Osteoblast (primary cell): ENCODE data around the gene CD44. TPM values are rescaled to one million over a fixed set of nuclear protein-coding genes. Genes with fewer than 3 reads are reported as not detected.

Experiments
- DNase-seq: peaks from one replicate; pipeline ENCODE4 v3.0.0; 2011; ENCODE audit warnings: low spot score, mixed read lengths; ENCODE audit not compliant: insufficient read length; ENCODE audit errors: missing footprints
- H2AFZ ChIP-seq: 2 replicates; pipeline ENCODE4 v1.6.0; 2011; ENCODE audit warnings: mild to moderate bottlenecking, low read length
- H3K27ac ChIP-seq: 2 replicates; pipeline ENCODE4 v1.5.1; 2011; ENCODE audit warnings: mild to moderate bottlenecking, low read depth, low read length, moderate library complexity
- H3K27me3 ChIP-seq: 2 replicates; pipeline ENCODE4 v1.6.0; 2012; ENCODE audit warnings: mild to moderate bottlenecking, control low read depth, inconsistent platforms, low read length, moderate library complexity; ENCODE audit not compliant: insufficient read depth
- H3K36me3 ChIP-seq: 2 replicates; pipeline ENCODE4 v1.5.1; 2011; ENCODE audit warnings: mild to moderate bottlenecking, low read length, control low read depth, moderate library complexity; ENCODE audit not compliant: insufficient read depth
- H3K4me1 ChIP-seq: 2 replicates; pipeline ENCODE4 v1.5.1; 2011; ENCODE audit warnings: mild to moderate bottlenecking, low read length, control low read depth, moderate library complexity; ENCODE audit not compliant: insufficient read depth
- H3K4me2 ChIP-seq: 2 replicates; pipeline ENCODE4 v1.6.0; 2011; ENCODE audit warnings: mild to moderate bottlenecking, low read length; ENCODE audit not compliant: insufficient read depth
- H3K4me3 ChIP-seq: fragments of 200-600 bp; sonication (generic); 3 replicates; pipeline ENCODE4 v1.5.1; 2012; ENCODE audit warnings: mild to moderate bottlenecking, low read length, inconsistent platforms; ENCODE audit not compliant: insufficient read depth
- H3K79me2 ChIP-seq: 2 replicates; pipeline ENCODE4 v1.6.0; 2012; ENCODE audit warnings: mild to moderate bottlenecking, low read length, control low read depth, inconsistent platforms; ENCODE audit not compliant: insufficient read depth
- H3K9me3 ChIP-seq: 2 replicates; pipeline ENCODE4 v1.5.1; 2011; ENCODE audit warnings: low read depth, low read length, control low read depth
- H4K20me1 ChIP-seq: 2 replicates; pipeline ENCODE4 v1.6.0; 2012; ENCODE audit warnings: mild to moderate bottlenecking, low read length, control low read depth; ENCODE audit not compliant: insufficient read depth
- CTCF ChIP-seq: IDR thresholded peaks from 2 replicates; pipeline ENCODE4 v1.5.1; 2011; ENCODE audit warnings: mild to moderate bottlenecking, low read depth, low read length, moderate library complexity; ENCODE audit errors: extremely low read depth
- total RNA-seq: library from RNA; depleted of rRNA; stranded (reverse); fragments of >200 nt; gene quantifications from 2 replicates; pipeline ENCODE4 v1.2.3, GENCODE V29; 2012

CD44 gene
- total RNA-seq, 1 donor = 238 TPM

GRCh38 chr11:35245786-35246185, 106.8 kb downstream of the CD44 start:
- Histone ChIP-seq H4K20me1 (no peaks in the 10 kb centered on the region), H3K4me3 (no peak overlapping the region), H3K4me2 (no peak overlapping the region), H3K36me3 (no peaks in the 10 kb centered on the region), H3K27me3 (no peaks in the 10 kb centered on the region), H2AFZ (no peak overlapping the region), H3K79me2 (no peaks in the 10 kb centered on the region), H3K9me3 (peaks cover 2% of the 10 kb centered on the region), H3K27ac (no peak overlapping the region), H3K4me1 (peaks cover 8% of the 10 kb centered on the region)
- DNase-seq = no peak
- no peak for TF ChIP-seq CTCF

- no peak for TF ChIP-seq CTCF
These were observed 107.8 kb downstream of the CD44 start for GRCh38 chr11:35246745-35247144.

GRCh38 chr11:35247428-35247827, 108.5 kb downstream of the CD44 start:
- no peak for TF ChIP-seq CTCF
- Histone ChIP-seq H3K27me3 (no peaks in the 10 kb centered on the region), H3K36me3 (no peaks in the 10 kb centered on the region), H3K9me3 (peaks cover 2% of the 10 kb centered on the region), H3K79me2 (no peaks in the 10 kb centered on the region), H2AFZ (no peak overlapping the region), H3K27ac (peak overlapping the region; percentile 14), H3K4me1 (peaks cover 4% of the 10 kb centered on the region), H4K20me1 (no peaks in the 10 kb centered on the region), H3K4me2 (no peak overlapping the region), H3K4me3 (no peak overlapping the region)
- no peak for DNase-seq

More at GRCh38 chr11:35246745-35247144, 107.8 kb downstream of the CD44 start:
- Histone ChIP-seq H3K79me2 (no peaks in the 10 kb centered on the region), H3K27ac (peak overlapping the region; percentile 14), H2AFZ (peak overlapping the region; percentile 46), H3K4me3 (no peak overlapping the region), H4K20me1 (no peaks in the 10 kb centered on the region), H3K36me3 (no peaks in the 10 kb centered on the region), H3K27me3 (no peaks in the 10 kb centered on the region), H3K4me1 (peaks cover 8% of the 10 kb centered on the region), H3K9me3 (peaks cover 2% of the 10 kb centered on the region), H3K4me2 (no peak overlapping the region)
- no peak for DNase-seq

GRCh38 chr11:35247863-35248262, 108.9 kb downstream of the CD44 start:
- Histone ChIP-seq H3K9me3 (peaks cover 2% of the 10 kb centered on the region), H4K20me1 (no peaks in the 10 kb centered on the region), H2AFZ (no peak overlapping the region), H3K4me3 (no peak overlapping the region), H3K27ac (no peak overlapping the region), H3K27me3 (no peaks in the 10 kb centered on the region), H3K4me1 (no peaks in the 10 kb centered on the region), H3K4me2 (no peak overlapping the region), H3K79me2 (no peaks in the 10 kb centered on the region), H3K36me3 (no peaks in the 10 kb centered on the region)
- DNase-seq = no peak
- no peak for TF ChIP-seq CTCF
